HG03159 (cell line): Measurements from ENCODE around the gene GEMIN4.

Experiments used
- ATAC-seq: cut with Tn5 transposase; IDR thresholded peaks from one replicate; pipeline ENCODE4 v1.9.1; 2021; ENCODE audit warnings: mild to moderate bottlenecking, moderate library complexity; ENCODE audit not compliant: unreplicated experiment

The GEMIN4 gene

DNA sequence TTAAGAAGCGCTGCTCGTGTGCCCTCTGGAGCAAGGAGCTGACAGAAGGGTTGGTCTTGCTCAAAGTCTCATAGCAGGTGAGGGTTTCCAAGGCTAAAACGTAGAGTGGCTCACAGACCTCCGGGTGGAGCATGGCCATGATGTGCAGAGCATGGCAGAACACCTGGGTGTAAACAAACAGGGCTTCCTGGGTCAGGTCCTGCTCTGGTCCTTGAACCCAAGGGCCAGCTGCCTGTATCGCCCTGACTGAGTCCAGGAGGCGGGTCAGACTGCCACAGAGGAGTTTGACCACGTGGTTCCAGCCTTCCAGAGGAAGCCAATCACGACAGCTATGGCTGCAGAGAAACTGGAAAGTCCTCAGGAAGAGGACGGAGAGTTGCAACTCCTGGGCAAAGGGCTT, 7.1 kb downstream of the GEMIN4 start:
- no peak for ATAC-seq

DNA sequence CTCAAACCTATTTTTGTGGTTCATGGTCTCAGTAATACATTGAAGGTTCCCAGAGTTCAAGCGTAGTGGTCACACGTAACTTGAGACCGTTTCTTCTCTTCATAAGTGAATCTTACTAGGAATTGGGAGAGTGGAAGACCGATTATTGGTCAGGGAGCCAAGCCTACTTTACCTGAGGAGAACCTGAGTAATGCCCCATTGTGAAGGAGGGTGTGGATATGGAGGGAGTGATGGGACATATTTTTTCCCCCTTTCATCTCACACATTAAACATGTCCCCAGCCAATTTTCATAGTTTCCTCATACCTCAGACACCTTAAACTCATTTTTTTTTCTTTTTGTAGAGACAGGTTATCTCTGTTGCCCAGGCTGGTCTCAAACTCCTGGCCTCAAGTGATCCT, 8.9 kb downstream of the GEMIN4 start:
- no peak for ATAC-seq

DNA sequence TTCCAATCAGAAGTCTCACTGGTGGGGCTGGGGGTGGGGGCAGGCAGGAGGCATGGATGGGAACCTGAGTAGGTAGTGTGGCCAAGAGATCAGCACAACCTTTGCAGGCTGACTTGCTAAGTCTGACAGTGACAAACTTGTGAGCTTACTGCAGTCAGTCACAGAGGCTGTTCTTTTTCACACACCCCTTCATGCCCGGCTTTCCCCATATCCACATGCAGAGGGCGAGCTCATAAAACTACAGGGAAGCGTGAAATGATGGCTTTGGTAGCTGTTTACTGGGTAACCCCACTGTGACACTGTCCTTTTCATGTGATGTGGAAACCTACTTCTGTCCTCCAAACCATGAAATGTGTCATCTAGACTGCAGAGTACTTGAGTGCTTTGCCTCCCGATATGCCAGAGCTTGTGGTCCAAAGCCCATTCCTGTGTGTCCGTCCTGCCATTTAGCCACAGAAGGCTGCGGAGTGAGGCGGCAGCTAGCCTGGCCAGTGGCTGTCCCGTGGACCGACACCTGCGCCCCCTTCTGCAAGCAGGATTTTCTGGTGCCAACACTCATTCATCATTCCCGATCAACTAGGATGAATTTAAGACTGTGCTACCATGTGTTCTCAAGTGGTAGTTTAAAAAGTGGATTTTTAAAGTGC, 9.8 kb downstream of the GEMIN4 start:
- no peak for ATAC-seq

DNA sequence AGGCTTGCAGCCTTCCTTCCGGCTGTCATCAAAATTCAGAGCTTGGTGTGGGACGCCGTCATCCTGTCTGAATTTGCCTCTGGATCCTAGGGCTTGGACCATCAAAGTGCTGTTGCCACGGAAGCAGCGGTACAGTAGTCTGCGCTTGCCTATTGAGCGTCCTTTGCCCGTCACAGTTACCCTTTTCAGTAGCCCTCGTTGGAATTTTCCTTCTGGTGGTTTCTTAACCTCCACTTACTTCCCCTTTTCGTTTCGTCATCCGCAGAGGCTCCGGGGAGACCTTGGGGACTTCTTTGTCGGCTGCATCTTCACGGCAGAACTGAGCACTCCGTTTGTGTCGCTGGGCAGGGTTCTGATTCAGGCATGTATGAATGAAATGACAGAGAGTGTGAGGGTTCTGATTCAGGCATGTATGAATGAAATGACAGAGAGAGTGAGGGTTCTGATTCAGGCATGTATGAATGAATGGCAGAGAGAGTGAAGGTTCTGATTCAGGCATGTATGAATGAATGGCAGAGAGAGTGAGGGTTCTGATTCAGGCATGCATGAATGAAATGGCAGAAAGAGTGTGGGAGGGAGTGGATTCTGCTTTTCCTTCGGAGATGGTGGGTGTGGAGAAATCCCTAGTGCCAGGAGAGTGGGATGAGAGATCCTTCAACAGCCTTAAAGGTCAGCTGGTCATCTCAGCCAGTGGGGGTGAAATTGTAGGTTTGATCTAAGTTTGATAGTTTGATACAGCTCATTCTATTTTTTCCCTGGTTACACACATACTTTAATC, 11.6 kb downstream of the GEMIN4 start:
- ATAC-seq, result peak; percentile 76

DNA sequence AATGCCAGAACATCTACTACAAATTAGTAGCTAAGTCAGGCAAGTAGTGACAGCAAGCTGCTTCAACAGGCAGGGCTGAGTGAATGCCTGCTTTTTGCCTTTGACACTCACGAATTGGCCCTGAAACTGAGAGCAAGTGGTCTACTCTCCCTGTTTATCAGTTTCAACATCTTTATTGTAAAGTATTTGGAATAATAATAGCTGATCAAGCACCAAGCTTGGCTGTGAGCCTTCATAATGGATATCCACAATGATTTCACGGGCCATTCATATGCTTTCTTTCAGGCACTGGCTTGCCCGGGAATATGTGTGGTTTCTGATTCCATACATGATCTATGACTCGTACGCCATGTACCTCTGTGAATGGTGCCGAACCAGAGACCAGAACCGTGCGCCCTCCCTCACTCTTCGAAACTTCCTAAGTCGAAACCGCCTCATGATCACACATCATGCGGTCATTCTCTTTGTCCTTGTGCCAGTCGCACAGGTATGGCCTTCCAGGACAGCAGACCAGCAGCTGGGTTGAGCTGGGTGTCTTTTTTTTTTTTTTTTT, 14.4 kb downstream of the GEMIN4 start:
- no peak for ATAC-seq

GRCh38 chr17:733743-734142, 18.3 kb downstream of the GEMIN4 start:
- no peak for ATAC-seq

DNA sequence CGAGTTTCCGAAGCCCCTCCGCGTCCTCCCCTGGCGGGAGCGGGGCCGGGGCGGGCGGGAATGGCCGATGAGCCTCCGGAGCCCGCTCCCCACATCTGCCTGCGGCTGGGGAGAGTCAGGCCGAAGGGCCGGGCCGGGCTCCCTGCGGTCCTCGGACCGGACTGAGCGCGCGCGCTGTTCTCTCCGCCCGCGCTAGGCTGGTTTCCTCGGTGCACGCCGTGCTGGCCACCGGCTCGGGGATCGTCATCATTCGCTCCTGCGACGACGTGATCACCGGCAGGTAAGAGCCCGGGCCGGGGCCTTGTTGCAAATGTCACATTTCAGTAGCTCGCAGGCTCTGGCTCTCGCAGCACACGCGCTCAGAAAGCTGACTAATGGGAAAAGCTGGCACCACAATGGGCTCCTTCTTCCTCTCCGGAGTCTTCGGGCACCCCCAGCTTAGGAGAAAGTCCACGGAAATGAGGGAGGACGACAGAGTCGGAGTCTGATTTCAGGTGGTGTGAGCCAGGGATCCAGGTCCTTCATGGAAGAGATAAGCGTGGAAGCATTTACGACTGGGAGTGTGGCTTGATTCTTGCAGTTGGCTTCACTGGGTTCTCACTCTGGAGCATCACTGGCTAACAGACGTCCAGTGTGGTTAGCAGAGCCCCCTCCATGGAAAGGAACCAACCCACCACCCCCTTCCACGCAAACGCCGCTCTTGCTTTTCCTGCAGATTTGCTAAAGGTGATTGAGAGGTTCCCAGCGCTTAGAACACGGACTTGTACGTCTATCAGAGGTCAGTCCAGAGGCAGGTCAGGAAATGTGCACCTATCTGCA, 19.0 kb downstream of the GEMIN4 start:
- peak; percentile 47 for ATAC-seq

DNA sequence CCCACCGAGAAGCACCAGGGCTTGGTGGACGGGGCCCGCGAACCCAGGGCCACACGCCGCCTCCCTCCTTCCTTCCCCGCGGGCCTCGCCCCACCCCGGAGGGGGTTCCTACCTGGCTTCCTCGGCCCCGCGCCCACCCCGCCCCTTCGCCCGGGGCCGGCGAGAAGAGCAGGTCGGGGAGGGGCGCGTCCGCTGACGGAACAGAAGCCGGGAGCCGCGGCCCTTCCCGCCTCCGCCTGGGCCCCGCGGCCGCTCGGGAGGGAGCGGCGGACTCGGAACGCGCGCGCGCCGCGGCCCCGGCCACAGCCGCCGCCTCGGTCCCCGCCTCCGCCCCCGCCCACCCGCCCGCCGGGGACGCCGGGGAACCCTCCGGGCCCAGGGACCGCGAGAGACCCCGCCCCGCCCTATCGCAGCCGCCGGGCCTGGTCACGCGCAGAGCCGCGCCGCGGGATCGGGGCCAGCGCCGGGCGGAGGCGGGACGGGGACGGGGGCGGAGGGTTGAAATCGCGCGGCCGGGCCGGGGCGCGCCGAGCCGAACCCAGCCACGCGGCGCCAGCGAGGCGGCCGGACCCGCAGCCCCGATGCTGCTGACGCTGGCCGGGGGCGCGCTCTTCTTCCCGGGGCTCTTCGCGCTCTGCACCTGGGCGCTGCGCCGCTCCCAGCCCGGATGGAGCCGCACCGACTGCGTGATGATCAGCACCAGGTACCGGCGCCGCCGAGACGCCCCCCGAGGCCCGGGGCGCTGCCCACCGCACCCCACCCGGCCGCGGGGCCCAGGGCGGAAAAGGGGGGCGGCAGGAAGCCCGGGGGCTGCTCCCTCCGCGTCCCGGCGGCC, 19.8 kb downstream of the GEMIN4 start, which contains the start of gene TLCD3A:
TSS of gene TLCD3A (plus strand) at position 530 of the 835 bp plus-strand sequence. CDS start at position 582, 52 bp downstream.
- peak; percentile 50 for ATAC-seq

DNA sequence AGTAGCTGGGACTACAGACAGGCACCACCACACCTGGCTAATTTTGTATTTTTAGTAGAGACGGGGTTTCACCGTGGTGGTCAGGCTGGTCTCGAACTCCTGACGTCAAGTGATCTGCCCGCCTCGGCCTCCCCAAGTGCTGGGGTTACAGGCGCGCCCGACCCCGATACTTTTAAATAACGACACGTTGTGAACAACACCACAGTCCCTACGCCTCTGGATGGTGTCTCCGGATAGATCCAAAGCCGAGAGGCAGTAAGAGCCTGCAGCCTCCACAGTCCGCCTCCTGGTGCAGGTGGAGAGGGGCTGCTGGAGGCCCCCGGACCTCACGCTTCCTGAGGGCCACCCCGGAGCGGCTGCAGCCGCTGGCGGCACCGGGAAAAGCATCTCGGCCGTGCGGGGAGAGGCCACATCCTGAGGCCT, 20.4 kb downstream of the GEMIN4 start:
- ATAC-seq, result peak; percentile 21

DNA sequence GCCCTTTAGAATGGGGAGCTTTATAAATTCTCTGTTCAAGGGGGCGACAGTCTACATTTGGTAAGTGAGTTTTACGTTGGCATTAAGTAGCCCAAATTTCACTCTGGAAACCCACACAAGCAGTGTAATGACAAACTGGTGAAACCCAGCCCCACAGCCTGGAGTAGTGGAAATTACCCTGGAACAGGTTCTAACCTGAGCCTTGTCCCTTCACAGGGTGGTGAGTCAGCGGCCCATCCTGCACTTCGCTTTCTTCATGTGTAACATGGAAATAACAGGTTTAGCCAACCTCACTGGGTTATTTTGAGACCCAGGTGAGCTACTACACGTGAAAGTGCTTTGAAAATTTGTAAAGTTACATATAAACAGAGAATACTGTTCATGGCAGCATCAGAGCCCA, 23.2 kb downstream of the GEMIN4 start:
- ATAC-seq, result no peak

DNA sequence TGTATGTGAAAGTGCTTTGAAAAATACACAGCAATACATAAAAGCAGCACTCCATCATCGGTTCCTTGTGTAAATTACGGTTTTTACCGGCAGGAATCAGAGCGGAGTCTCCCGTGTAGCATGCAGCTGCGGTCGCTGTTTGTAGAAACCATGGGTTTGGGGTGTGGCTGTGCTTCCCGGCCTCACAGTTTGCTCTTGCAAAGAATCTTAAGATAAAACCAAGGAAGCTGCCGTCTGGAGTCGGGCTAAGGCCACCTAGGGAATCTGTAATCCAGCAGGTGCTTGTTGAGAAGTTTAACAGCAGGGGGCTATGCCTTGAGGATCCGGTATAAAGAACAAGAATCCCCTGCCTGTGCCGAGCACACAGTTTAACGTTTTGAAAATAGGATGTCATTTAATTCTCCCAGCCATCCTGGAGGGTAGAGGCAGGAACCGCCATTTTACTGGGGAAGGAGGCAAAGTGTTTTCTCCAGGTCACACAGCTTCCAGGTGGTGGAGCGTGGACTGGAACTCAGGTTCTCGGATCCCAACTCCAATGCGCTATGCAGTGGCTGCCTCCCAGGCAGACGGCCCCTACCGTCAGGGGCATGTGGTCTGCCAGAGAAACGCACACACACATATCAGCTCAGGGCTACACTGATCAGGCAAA, 25.7 kb downstream of the GEMIN4 start:
- ATAC-seq, result no peak

- ATAC-seq, result no peak
Observed at GRCh38 chr17:725746-726145, 26.3 kb downstream of the GEMIN4 start.

GRCh38 chr17:725084-725483, 27.0 kb downstream of the GEMIN4 start:
- ATAC-seq, result no peak

DNA sequence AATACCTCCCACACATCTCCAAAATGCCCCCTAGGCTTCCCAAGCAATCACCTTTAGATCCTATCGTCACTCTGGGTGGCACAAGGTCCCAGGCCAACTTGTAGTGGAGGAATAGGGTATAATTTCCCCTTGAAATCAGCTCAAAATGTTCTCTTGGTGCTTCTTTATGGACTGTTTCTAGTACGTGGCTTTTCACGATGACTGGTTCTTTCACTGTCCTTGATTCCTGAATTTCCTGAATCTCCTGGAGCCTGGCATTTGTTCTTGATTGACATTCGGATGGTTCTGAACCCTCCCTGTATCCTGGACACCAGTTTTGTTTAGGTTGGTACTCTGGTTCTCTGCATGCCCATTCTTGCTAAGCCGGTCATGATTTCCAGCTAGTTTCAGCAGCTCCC, 30.5 kb downstream of the GEMIN4 start:
- ATAC-seq, result no peak

DNA sequence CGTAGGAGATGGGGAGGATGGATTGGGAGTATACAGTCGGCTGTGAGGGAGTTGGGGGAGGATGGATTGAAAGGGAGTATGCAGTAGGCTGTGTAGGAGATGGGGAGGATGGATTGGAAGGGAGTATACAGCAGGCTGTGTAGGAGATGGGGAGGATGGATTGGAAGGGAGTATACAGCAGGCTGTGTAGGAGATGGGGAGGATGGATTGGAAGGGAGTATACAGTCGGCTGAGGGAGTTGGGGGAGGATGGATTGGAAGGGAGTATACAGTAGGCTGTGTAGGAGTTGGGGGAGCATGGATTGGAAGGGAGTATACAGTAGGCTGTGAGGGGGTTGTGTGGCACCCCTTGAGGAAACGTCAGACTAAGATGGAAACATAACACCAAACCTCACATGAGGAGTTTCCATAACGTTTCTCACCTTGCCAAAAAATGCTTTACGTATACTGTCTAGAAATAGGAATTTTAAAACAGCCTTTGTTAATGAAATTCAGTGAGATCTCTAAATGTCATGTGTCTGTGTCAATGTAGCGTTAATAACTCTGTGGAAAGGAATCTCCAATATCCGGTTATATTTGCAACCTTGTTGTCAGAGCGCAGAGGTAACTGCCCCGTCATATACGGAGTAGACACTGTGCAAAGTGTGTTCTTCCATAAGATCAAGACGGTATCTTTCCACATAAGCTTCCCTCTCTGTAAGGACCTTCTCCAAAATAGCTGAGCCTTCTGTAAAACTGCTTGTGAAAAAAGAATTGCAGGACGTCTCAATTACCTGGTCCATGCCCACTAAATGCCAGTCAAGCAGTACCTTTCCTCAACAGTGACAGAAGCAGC, 31.1 kb downstream of the GEMIN4 start:
- ATAC-seq, result no peak

DNA sequence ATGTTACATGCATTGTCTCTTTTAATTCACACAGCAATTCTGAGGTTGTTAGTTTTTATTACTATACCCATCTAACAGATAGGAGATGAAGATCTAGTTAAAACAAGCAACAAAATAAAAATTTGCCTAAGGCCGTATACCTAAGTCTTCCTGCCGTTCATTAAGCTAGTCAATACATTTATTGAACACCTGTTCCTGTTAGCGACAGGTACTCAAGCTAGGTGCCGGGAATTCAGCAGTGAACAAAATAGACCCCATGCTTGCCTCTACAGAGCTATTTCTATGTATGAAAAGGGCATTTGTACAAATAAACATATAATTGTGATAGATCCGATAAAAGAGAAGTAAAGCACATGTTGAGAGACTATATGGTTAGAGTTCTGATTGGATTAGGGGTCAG, 34.0 kb downstream of the GEMIN4 start:
- no peak for ATAC-seq

- ATAC-seq, result no peak
Observed at GRCh38 chr17:708132-708531, 43.9 kb downstream of the GEMIN4 start.

GRCh38 chr17:705863-706262, 46.2 kb downstream of the GEMIN4 start:
- ATAC-seq, result no peak

- no peak for ATAC-seq
Observed at GRCh38 chr17:705011-705410, 47.1 kb downstream of the GEMIN4 start.
